ENCODE measurements around the gene SYNE4. TPM values are rescaled to one million over a fixed set of nuclear protein-coding genes. Genes with fewer than 3 reads are reported as not detected.

SYNE4 gene
- total and polyA plus RNA-seq, 2 donors (not counting 3 experiments of a cell fraction or from before 2014, with no cell fraction given), result 0.46 to 0.62 TPM

- no peak overlapping the region for H2AFZ ChIP-seq (ENCODE audit: low read depth, low read length)
- H3K27me3 ChIP-seq (ENCODE audit: control insufficient read depth in 2 of 2, insufficient read depth in 2 of 2, low read length in 2 of 2), result no peaks in the 10 kb centered on the region
- BruUV-seq (replicated peaks), result no TSS peak
- TF ChIP-seq POLR2A (IDR thresholded peaks at IDR 0.05; ENCODE audit: low read depth, low read length), result no peak
- no peak for TF ChIP-seq FOS (IDR thresholded peaks at IDR 0.05; ENCODE audit: borderline replicate concordance, insufficient read depth, low read length)
- TF ChIP-seq JUN (IDR thresholded peaks at IDR 0.05; ENCODE audit: borderline replicate concordance, insufficient read depth, insufficient read length, low read depth), result no peak
- no peak for TF ChIP-seq MYC (IDR thresholded peaks at IDR 0.05; ENCODE audit: low read depth, low read length)
- TF ChIP-seq POLR2AphosphoS5 (IDR thresholded peaks at IDR 0.05; ENCODE audit: insufficient read depth, low read depth, low read length), result no peak
- TF ChIP-seq EZH2 (IDR thresholded peaks at IDR 0.05; ENCODE audit: borderline replicate concordance, low read depth, low read length, severe bottlenecking), result no peak
- no peak for TF ChIP-seq CTCF (IDR thresholded peaks at IDR 0.05; ENCODE audit: extremely low read depth in 1 of 2, insufficient read depth in 1 of 2, low read depth in 1 of 2, low read length in 2 of 2)
- TF ChIP-seq GATA2 (IDR thresholded peaks at IDR 0.05; ENCODE audit: insufficient read depth, insufficient read length, low read depth, low read length), result no peak
- TF ChIP-seq MAX (IDR thresholded peaks at IDR 0.05; ENCODE audit: insufficient read depth, insufficient read length), result no peak
- no peaks in the 10 kb centered on the region for H3K9me1 ChIP-seq (replicated peaks; ENCODE audit: control insufficient read depth, extremely low read depth, insufficient read depth, low read length)
- H3K4me1 ChIP-seq (ENCODE audit: control insufficient read depth, extremely low read depth, insufficient read depth, low read length), result peaks cover 15% of the 10 kb centered on the region
- no peak for DNase-seq (ENCODE audit: low read depth, low spot score)
- intact Hi-C loops (cut with micrococcal nuclease) (no loop called here), dilution Hi-C loops (cut with MboI; ENCODE audit: extremely low pct_ligation_motif_present, low sequenced_read_pairs) (no loop called here)
- no peaks in the 10 kb centered on the region for H3K9me3 ChIP-seq (replicated peaks; ENCODE audit: control insufficient read depth, insufficient read depth, low read length)
- ChIA-PET CTCF (no interaction called here), POLR2A (no interaction called here)
- H3K4me3 ChIP-seq (replicated peaks in 1 of 3; ENCODE audit: insufficient read depth in 1 of 3, low read depth in 1 of 3, low read length in 3 of 3), result no peak overlapping the region
- H3K27ac ChIP-seq (ENCODE audit: insufficient read depth, low read depth, low read length), result no peak overlapping the region
- no peak for FAIRE-seq
- no peak overlapping the region for H3K9ac ChIP-seq (replicated peaks; ENCODE audit: extremely low read depth, insufficient read depth, low read length)
- H4K20me1 ChIP-seq (replicated peaks; ENCODE audit: control insufficient read depth, extremely low read depth, insufficient read depth, low read length), result no peaks in the 10 kb centered on the region
- H3K79me2 ChIP-seq (ENCODE audit: control insufficient read depth, insufficient read depth, low read length), result peaks cover 10% of the 10 kb centered on the region
- no peaks in the 10 kb centered on the region for H3K36me3 ChIP-seq (ENCODE audit: control insufficient read depth in 2 of 2, extremely low read depth in 1 of 2, insufficient read depth in 2 of 2, low read length in 2 of 2)
- H3K4me2 ChIP-seq (ENCODE audit: insufficient read depth, low read length), result no peak overlapping the region
These were observed 42.6 kb upstream of the SYNE4 start for GRCh38 chr19:36051236-36051635.

Data from endothelial cell of umbilical vein (primary cell).